ENCODE measurements around the gene SCN2A.
"Not testable (repeated sequence)": the region's sequence is repeated elsewhere in the genome, so short reads cannot be mapped to it uniquely, and the experiment has no call there.

Gene SCN2A

DNA sequence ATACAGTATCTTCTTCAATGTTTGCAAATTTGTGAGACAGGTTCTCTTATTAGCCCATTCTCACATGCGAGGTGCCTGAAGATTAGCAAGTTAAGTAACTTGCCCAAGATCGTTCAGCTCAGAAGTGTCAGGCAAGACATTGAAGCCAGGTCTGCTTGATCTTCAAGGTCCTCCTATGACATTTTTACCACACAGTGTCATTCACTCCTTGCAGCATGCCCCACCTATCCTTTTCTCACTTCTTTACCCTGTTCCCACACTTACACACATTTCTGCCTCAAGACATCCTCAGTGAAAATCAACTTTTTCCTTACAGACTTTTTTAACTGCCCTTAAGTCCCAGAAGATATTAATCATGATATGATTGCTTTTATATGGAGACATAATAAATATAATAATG is 73.8 kb downstream of the SCN2A start:
- Mint-ChIP-seq H3K9me3 (no peaks in the 10 kb centered on the region), H3K4me3 (no peak overlapping the region), H3K27me3 (no peaks in the 10 kb centered on the region), H3K27ac (no peak overlapping the region), H3K4me1 (ENCODE audit: low read depth) (no peaks in the 10 kb centered on the region), H3K36me3 (ENCODE audit: low read depth) (no peaks in the 10 kb centered on the region)
- intact Hi-C loops (cut with micrococcal nuclease), result no loop called here

- intact Hi-C loops (cut with micrococcal nuclease), result no loop called here
- no peaks in the 10 kb centered on the region for H3K27me3 Mint-ChIP-seq
- no peak overlapping the region for H3K4me3 Mint-ChIP-seq
- H3K9me3 Mint-ChIP-seq, result no peaks in the 10 kb centered on the region
- H3K4me1 Mint-ChIP-seq (ENCODE audit: low read depth), result no peaks in the 10 kb centered on the region
- H3K36me3 Mint-ChIP-seq (ENCODE audit: low read depth), result no peaks in the 10 kb centered on the region
- no peak overlapping the region for H3K27ac Mint-ChIP-seq
Observed at GRCh38 chr2:165313509-165313908, 74.3 kb downstream of the SCN2A start.

GRCh38 chr2:165328272-165328671 is 89.1 kb downstream of the SCN2A start:
- Mint-ChIP-seq H3K4me3 (no peak overlapping the region), H3K36me3 (ENCODE audit: low read depth) (no peaks in the 10 kb centered on the region), H3K27me3 (no peaks in the 10 kb centered on the region), H3K27ac (no peak overlapping the region), H3K4me1 (ENCODE audit: low read depth) (peaks cover 6% of the 10 kb centered on the region), H3K9me3 (no peaks in the 10 kb centered on the region)
- intact Hi-C loops (cut with micrococcal nuclease), result no loop called here

DNA sequence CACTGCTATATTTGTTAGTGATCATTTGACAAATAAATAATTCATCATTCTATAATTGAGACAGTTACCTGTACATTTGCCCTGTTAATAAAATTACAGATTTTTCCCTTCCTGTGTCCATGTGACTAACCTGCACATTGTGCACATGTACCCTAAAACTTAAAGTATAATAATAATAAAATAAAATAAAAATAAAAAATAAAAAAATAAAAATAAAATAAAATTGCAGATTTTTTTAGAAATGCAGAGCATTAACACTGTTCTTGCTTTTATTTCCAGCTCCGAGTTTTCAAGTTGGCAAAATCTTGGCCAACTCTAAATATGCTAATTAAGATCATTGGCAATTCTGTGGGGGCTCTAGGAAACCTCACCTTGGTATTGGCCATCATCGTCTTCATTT is 105.1 kb downstream of the SCN2A start:
- H3K27me3 Mint-ChIP-seq; H3K9me3 Mint-ChIP-seq; H3K36me3 Mint-ChIP-seq (ENCODE audit: low read depth); H3K4me1 Mint-ChIP-seq (ENCODE audit: low read depth); H3K4me3 Mint-ChIP-seq; intact Hi-C loops (cut with micrococcal nuclease); H3K27ac Mint-ChIP-seq: not testable (repeated sequence)

- Mint-ChIP-seq H3K36me3 (ENCODE audit: low read depth) (no peaks in the 10 kb centered on the region), H3K27ac (no peak overlapping the region), H3K27me3 (no peaks in the 10 kb centered on the region), H3K9me3 (no peaks in the 10 kb centered on the region), H3K4me3 (no peak overlapping the region), H3K4me1 (ENCODE audit: low read depth) (no peaks in the 10 kb centered on the region)
- intact Hi-C loops (cut with micrococcal nuclease), result no loop called here
Observed at GRCh38 chr2:165348441-165348840, 109.2 kb downstream of the SCN2A start.

DNA sequence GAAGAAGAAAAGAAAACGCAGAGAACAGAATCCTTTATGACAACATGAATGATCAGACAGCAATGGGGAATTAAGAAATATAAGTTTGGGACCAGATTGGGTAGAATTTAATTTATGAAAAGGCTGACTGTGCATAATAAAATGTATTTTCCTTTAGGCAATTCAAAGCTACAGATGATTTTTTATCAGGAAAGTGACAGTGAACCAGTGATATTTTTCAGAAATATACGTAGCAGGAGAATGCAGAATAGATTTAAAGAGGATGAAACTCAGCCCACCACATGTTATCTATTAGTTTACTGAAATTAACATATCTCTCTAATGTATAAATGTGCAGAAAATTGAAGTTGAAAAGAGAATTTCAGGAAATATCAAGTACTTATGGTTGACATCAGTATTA is 110.0 kb downstream of the SCN2A start:
- Mint-ChIP-seq H3K4me1 (ENCODE audit: low read depth) (no peaks in the 10 kb centered on the region), H3K9me3 (no peaks in the 10 kb centered on the region), H3K4me3 (no peak overlapping the region), H3K27me3 (no peaks in the 10 kb centered on the region), H3K36me3 (ENCODE audit: low read depth) (no peaks in the 10 kb centered on the region), H3K27ac (no peak overlapping the region)
- intact Hi-C loops (cut with micrococcal nuclease), result no loop called here

DNA sequence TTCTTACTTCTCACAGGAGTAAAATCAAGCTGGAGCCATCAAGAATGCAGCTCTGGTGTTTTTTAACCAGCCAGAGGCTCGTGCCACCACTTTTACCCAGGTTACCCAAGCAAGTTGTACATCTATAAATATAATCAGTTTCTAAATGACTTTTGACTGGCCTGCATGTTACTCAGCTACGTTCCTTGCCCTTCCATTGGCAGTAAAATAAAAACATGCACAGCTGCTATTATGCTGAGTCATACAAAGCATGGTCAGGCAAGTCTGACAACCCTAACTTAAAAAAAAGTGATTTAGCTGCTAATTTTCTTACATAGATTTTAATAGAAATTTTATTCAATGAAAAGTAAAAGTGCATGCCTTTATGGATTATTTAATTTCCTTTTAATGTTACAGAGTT is 118.5 kb downstream of the SCN2A start:
- Mint-ChIP-seq H3K27me3 (no peaks in the 10 kb centered on the region), H3K27ac (no peak overlapping the region), H3K9me3 (no peaks in the 10 kb centered on the region), H3K36me3 (ENCODE audit: low read depth) (no peaks in the 10 kb centered on the region), H3K4me1 (ENCODE audit: low read depth) (no peaks in the 10 kb centered on the region), H3K4me3 (no peak overlapping the region)
- intact Hi-C loops (cut with micrococcal nuclease), result loop anchor here (2.0 kb wide), 1 partner anchor 21 kb away; no protein-coding TSS in a partner anchor

DNA sequence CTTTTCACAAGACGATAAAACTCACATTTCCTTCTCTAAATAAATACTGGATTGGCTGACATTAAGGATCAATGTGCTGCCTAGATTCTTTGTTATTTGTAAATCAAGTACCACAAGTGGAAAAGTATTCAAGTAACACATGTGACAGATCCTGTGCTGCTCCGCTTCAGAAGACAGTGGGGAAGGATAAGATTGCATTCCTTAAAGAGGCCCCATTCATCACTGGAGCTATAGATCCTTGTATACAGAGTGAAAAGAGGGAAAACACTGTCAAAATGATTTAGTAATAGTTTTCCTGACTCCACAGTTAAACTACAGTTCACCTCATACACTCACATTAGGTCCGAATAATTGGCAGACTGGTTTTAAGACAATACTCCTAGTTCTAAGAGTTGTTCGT is 122.3 kb downstream of the SCN2A start:
- Mint-ChIP-seq H3K4me1 (ENCODE audit: low read depth) (no peaks in the 10 kb centered on the region), H3K36me3 (ENCODE audit: low read depth) (no peaks in the 10 kb centered on the region), H3K27ac (no peak overlapping the region), H3K9me3 (no peaks in the 10 kb centered on the region), H3K4me3 (no peak overlapping the region), H3K27me3 (no peaks in the 10 kb centered on the region)
- intact Hi-C loops (cut with micrococcal nuclease), result no loop called here

- no peaks in the 10 kb centered on the region for H3K4me1 Mint-ChIP-seq (ENCODE audit: low read depth)
- intact Hi-C loops (cut with micrococcal nuclease), result no loop called here
- H3K9me3 Mint-ChIP-seq, result no peaks in the 10 kb centered on the region
- H3K4me3 Mint-ChIP-seq, result no peak overlapping the region
- H3K36me3 Mint-ChIP-seq (ENCODE audit: low read depth), result no peaks in the 10 kb centered on the region
- no peaks in the 10 kb centered on the region for H3K27me3 Mint-ChIP-seq
- H3K27ac Mint-ChIP-seq, result no peak overlapping the region
Observed at GRCh38 chr2:165369131-165369897, 130.1 kb downstream of the SCN2A start.

DNA sequence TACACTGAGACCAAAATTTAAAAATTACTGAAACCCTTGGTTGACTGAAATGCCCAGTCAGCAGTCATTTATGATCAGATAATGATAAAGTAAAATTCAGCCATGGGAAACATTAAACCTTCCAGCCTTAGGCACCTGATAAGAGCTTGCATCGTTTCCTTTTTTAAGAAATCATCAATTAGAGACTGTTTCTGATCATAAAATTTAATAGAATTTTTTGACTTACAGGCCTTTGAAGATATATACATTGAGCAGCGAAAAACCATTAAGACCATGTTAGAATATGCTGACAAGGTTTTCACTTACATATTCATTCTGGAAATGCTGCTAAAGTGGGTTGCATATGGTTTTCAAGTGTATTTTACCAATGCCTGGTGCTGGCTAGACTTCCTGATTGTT is 130.7 kb downstream of the SCN2A start:
- no peaks in the 10 kb centered on the region for H3K36me3 Mint-ChIP-seq (ENCODE audit: low read depth)
- H3K4me3 Mint-ChIP-seq, result no peak overlapping the region
- no peaks in the 10 kb centered on the region for H3K4me1 Mint-ChIP-seq (ENCODE audit: low read depth)
- intact Hi-C loops (cut with micrococcal nuclease), result no loop called here
- H3K27me3 Mint-ChIP-seq, result no peaks in the 10 kb centered on the region
- no peaks in the 10 kb centered on the region for H3K9me3 Mint-ChIP-seq
- H3K27ac Mint-ChIP-seq, result no peak overlapping the region

DNA sequence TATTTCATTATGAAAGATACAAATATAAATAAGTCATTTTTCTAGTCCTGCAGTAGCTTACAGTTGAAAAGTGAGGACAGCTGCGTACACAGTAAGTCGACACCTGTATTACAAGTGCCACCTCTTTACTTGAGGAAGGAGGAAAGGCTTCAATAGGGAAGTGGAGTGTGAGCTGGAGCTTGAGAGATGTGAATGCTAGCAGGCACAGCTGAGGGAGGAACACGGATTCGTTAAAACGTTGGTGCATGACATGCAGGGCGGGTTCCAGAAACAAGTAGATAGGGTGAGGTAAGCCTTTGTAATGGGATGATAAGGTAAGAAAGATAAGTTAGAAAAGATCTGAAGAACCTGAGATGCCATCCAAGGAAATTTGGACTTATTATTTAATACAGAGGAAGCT is 132.1 kb downstream of the SCN2A start:
- Mint-ChIP-seq H3K4me3 (no peak overlapping the region), H3K36me3 (ENCODE audit: low read depth) (no peaks in the 10 kb centered on the region), H3K27me3 (no peaks in the 10 kb centered on the region), H3K27ac (no peak overlapping the region), H3K4me1 (ENCODE audit: low read depth) (no peaks in the 10 kb centered on the region), H3K9me3 (no peaks in the 10 kb centered on the region)
- intact Hi-C loops (cut with micrococcal nuclease), result no loop called here

GRCh38 chr2:165373278-165374010 is 134.2 kb downstream of the SCN2A start:
- intact Hi-C loops (cut with micrococcal nuclease), result no loop called here
- Mint-ChIP-seq H3K36me3 (ENCODE audit: low read depth) (no peaks in the 10 kb centered on the region), H3K4me3 (no peak overlapping the region), H3K27me3 (no peaks in the 10 kb centered on the region), H3K4me1 (ENCODE audit: low read depth) (no peaks in the 10 kb centered on the region), H3K9me3 (no peaks in the 10 kb centered on the region), H3K27ac (no peak overlapping the region)

GRCh38 chr2:165376571-165376975 is 137.4 kb downstream of the SCN2A start:
- no peaks in the 10 kb centered on the region for H3K4me1 Mint-ChIP-seq (ENCODE audit: low read depth)
- no peaks in the 10 kb centered on the region for H3K9me3 Mint-ChIP-seq
- H3K27ac Mint-ChIP-seq, result no peak overlapping the region
- intact Hi-C loops (cut with micrococcal nuclease), result no loop called here
- no peak overlapping the region for H3K4me3 Mint-ChIP-seq
- no peaks in the 10 kb centered on the region for H3K27me3 Mint-ChIP-seq
- H3K36me3 Mint-ChIP-seq (ENCODE audit: low read depth), result no peaks in the 10 kb centered on the region

DNA sequence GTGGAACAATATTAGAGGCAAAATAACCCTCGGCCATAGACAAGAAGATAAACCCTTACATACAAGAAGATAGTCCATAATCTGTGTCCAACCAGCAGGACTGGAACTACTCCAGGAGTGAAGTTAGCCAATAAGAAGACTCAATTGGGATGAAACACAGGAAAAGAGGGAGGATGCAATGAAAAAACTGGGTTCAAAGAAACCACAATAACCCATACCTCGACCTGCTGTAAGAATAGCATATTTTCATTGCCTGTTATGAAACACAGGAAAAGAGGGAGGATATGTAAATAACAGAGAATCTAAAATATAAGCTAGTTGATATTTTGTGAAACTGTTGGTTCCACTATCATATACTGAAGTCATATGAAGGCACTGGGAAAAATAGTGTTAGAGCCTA is 143.1 kb downstream of the SCN2A start:
- H3K9me3 Mint-ChIP-seq, result no peaks in the 10 kb centered on the region
- no peaks in the 10 kb centered on the region for H3K36me3 Mint-ChIP-seq (ENCODE audit: low read depth)
- H3K4me1 Mint-ChIP-seq (ENCODE audit: low read depth), result no peaks in the 10 kb centered on the region
- H3K4me3 Mint-ChIP-seq, result no peak overlapping the region
- H3K27me3 Mint-ChIP-seq, result no peaks in the 10 kb centered on the region
- no peak overlapping the region for H3K27ac Mint-ChIP-seq
- intact Hi-C loops (cut with micrococcal nuclease), result no loop called here

DNA sequence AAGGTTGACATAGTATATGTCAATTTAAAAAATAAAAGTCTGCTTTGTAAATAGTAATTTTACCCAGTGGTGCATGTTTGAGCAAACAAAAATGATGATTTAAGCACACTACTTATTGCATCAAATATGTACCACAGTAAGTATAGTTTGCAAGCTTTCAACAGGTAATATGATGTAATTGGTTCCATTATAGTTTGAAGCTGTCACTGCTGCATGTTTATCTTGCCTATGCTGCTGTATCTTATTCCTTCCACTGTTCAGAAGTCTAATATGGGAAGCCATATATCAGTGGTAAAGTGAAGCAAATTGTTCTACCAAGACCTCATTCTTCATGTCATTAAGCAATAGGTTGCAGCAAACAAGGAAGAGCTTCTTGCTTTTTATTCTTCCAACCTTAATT is 151.7 kb downstream of the SCN2A start:
- intact Hi-C loops (cut with micrococcal nuclease), result no loop called here
- Mint-ChIP-seq H3K4me1 (ENCODE audit: low read depth) (no peaks in the 10 kb centered on the region), H3K27me3 (no peaks in the 10 kb centered on the region), H3K27ac (no peak overlapping the region), H3K9me3 (no peaks in the 10 kb centered on the region), H3K36me3 (ENCODE audit: low read depth) (no peaks in the 10 kb centered on the region), H3K4me3 (no peak overlapping the region)
